ENCODE results near the gene RAB28.

Gene RAB28

GRCh38 chr4:13364172-13364571 is 120.0 kb downstream of the RAB28 start:
- TF ChIP-seq CTCF (conservative IDR thresholded peaks at IDR 0.05) (no peak), ZFX (IDR thresholded peaks at IDR 0.05) (no peak)
- H3K27ac ChIP-seq: no peak overlapping the region

DNA sequence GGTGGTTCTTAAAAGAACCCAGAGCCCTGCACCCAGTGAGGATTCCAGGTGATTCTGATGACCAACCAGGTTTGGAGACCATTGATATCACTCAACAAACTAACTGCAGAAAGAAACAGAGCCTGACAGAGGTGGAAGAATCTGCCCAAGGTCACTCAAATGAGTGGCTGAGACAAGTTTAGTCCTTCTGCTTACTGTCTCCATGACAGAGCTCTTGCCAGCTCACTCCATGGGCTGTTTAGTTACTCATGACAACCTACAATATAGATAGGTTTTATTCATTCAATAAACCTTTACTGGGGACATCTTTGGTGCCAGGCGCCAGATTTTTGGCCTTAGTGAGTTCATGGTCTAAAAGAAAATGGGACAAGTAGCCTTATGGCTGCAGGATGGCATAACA is 124.3 kb downstream of the RAB28 start:
- H3K27ac ChIP-seq: no peak overlapping the region
- TF ChIP-seq CTCF (conservative IDR thresholded peaks at IDR 0.05): no peak
- no peak for TF ChIP-seq ZFX (IDR thresholded peaks at IDR 0.05)

- TF ChIP-seq ZFX (IDR thresholded peaks at IDR 0.05) (no peak), CTCF (conservative IDR thresholded peaks at IDR 0.05) (no peak)
Measured at GRCh38 chr4:13355111-13355880, 128.8 kb downstream of the RAB28 start.

DNA sequence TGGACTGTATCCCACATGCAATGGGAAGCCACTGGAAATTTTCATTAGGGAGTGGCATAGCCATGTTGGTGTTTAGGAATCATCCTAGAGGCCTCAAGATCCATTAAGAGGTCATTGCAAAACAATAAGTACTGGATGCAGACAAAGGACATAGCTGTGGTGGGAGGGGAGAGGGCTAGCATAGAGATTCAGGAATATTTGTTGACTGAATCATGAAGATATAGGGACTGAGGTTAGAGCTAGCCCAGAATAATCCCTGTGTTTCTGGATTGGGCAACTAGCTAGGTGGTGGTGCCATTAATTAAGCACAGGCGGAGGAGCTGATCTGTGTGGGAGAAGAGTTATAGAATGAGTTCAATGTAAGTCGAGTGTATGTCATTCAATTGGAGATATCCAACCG is 135.0 kb downstream of the RAB28 start:
- no peak overlapping the region for H3K27ac ChIP-seq
- no peak for TF ChIP-seq CTCF (conservative IDR thresholded peaks at IDR 0.05)

More at GRCh38 chr4:13355111-13355880, 128.8 kb downstream of the RAB28 start:
- no peak overlapping the region for H3K27ac ChIP-seq

DNA sequence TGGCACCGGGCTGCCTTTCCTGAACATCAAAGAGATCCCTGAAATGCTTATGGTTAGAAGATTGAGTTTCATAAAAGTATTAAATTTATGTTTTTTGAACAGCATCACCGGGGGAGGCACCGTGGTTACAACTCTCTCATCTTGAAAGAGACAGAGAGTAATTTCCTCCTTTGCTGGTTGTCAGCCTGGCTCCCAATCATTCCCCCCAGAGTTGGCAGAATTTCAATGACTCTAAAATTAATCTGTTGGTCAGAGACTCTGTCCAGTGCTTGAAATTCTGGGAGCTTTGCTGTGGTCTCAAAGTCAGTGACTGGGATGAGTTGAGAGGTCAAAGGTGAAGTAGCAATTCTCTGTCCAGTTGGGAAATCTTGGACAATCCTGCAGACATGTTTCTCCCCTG is 135.9 kb downstream of the RAB28 start:
- H3K27ac ChIP-seq: no peak overlapping the region
- no peak for TF ChIP-seq CTCF (conservative IDR thresholded peaks at IDR 0.05)
- no peak for TF ChIP-seq ZFX (IDR thresholded peaks at IDR 0.05)

DNA sequence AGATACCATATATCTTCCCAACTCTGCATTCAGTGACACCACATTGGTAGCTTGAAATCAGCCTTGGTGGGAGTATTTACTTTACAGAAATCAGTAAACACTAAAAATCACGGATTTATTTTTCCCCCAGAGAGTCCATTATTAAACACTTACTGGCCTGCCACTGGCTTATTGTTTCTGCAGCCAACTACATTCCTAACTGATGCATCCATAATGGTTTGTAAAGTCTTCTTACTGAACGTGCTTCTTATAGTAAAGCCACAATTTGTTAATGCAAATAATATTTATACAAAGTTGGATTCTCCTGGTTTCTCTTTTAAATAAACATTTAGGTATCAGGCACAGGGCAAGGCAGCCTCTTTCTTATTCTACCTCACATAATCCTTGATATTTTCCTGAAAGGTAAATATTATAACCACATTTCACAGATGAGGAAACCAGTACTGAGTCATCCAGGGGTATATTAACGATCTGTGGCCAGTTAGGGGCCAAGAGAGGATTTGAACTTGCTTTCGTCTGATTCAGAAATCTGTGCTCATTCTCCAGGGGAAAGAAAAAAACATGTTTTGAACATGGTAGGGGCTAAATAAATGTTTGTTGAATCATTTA is 136.5 kb downstream of the RAB28 start:
- no peak overlapping the region for H3K27ac ChIP-seq
- TF ChIP-seq ZFX (IDR thresholded peaks at IDR 0.05): no peak
- TF ChIP-seq CTCF (conservative IDR thresholded peaks at IDR 0.05): no peak

- TF ChIP-seq ZFX (IDR thresholded peaks at IDR 0.05): no peak
- TF ChIP-seq CTCF (conservative IDR thresholded peaks at IDR 0.05): no peak
- H3K27ac ChIP-seq: no peak overlapping the region
Measured at GRCh38 chr4:13344216-13344615, 139.9 kb downstream of the RAB28 start.

All from C4-2B (cell line).